ENCODE results near the gene CERT1.
"Not testable (repeated sequence)": the region's sequence is repeated elsewhere in the genome, so short reads cannot be mapped to it uniquely, and the experiment has no call there.

The CERT1 gene

DNA sequence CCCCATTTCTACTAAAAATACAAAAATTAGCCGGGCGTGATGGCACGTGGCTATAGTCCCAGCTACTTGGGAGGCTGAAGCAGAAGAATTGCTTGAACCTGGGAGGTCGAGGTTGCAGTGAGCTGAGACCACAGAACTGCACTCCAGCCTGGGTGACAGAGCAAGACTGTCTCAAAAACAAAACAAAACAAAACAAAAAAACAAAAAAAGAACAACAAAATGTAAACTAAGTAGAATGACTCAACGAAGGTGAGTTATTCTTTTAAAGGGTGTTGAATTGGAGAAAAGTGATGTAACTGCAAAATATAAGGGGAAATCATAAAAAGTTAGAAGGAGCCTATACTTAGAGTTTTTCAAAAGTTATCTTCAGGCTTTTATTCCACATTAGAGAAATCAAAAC, 6.3 kb downstream of the CERT1 start:
- not testable (repeated sequence) for H2AK5ac ChIP-seq (ENCODE audit: low read length, severe bottlenecking); H2BK15ac ChIP-seq (ENCODE audit: low read depth, poor library complexity, severe bottlenecking); H3K14ac ChIP-seq (ENCODE audit: low read length in 2 of 2); H4K8ac ChIP-seq (ENCODE audit: low read length); H3K9me3 ChIP-seq (ENCODE audit: control insufficient read depth, low read length); H2BK12ac ChIP-seq (ENCODE audit: low read length in 2 of 2); H2BK120ac ChIP-seq (ENCODE audit: low read depth, low read length); H3K4me3 ChIP-seq (ENCODE audit: insufficient read depth in 1 of 2, low read depth in 1 of 2, low read length in 2 of 2); H3K4me1 ChIP-seq (ENCODE audit: control insufficient read depth, insufficient read depth, low read depth, low read length); H3K27ac ChIP-seq (ENCODE audit: low read length, poor library complexity, severe bottlenecking); H4K91ac ChIP-seq (ENCODE audit: low read length); H3K9ac ChIP-seq (ENCODE audit: low read length); H3K23ac ChIP-seq (ENCODE audit: low read length in 2 of 2); H3K4ac ChIP-seq (ENCODE audit: low read depth in 1 of 2, low read length in 2 of 2); H3K18ac ChIP-seq (ENCODE audit: low read depth in 1 of 2, low read length in 2 of 2); H3K79me1 ChIP-seq (replicated peaks; ENCODE audit: low read length, poor library complexity, severe bottlenecking); H2BK5ac ChIP-seq (ENCODE audit: low read depth, low read length, poor library complexity, severe bottlenecking); DNase-seq; H3K4me2 ChIP-seq (ENCODE audit: low read length, poor library complexity, severe bottlenecking); H2AFZ ChIP-seq (ENCODE audit: low read depth, low read length); H3K27me3 ChIP-seq (ENCODE audit: control insufficient read depth in 1 of 2, insufficient read depth in 1 of 2, low read length in 2 of 2)
- WGBS: 97% methylated on average over 4 of the region's 5 CpGs
- H3K36me3 ChIP-seq (ENCODE audit: control insufficient read depth in 1 of 2, insufficient read depth in 2 of 2, low read depth in 1 of 2, low read length in 2 of 2): peaks cover 0 to 22% of the 10 kb centered on the region in 2 experiments

DNA sequence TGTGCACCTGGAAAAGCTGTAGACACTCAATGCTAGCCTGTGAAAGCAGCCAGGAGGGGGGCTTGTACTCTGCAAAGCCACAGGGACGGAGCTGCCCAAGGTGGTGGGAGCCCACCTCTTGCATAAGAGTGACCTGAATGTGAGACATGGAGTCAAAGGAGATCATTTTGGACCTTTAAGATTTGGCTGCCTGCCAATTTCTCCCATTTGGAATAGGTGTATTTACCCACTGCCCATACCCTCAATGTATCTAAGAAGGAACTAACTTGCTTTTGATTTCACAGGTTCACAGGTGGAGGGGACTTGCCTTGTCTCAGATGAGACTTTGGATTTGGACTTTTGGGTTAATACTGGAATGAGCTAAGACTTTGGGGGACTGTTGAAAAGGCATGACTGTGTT, 12.6 kb downstream of the CERT1 start:
- H3K23ac ChIP-seq (ENCODE audit: low read length in 2 of 2); H3K4me2 ChIP-seq (ENCODE audit: low read length, poor library complexity, severe bottlenecking); H2AK5ac ChIP-seq (ENCODE audit: low read length, severe bottlenecking); H3K4me3 ChIP-seq (ENCODE audit: insufficient read depth in 1 of 2, low read depth in 1 of 2, low read length in 2 of 2); H3K27me3 ChIP-seq (ENCODE audit: control insufficient read depth in 1 of 2, insufficient read depth in 1 of 2, low read length in 2 of 2); H3K4me1 ChIP-seq (ENCODE audit: control insufficient read depth, insufficient read depth, low read depth, low read length); DNase-seq; H3K14ac ChIP-seq (ENCODE audit: low read length in 2 of 2); H3K4ac ChIP-seq (ENCODE audit: low read depth in 1 of 2, low read length in 2 of 2); H4K91ac ChIP-seq (ENCODE audit: low read length); H2AFZ ChIP-seq (ENCODE audit: low read depth, low read length); H3K9ac ChIP-seq (ENCODE audit: low read length); H3K18ac ChIP-seq (ENCODE audit: low read depth in 1 of 2, low read length in 2 of 2); H3K27ac ChIP-seq (ENCODE audit: low read length, poor library complexity, severe bottlenecking); H2BK5ac ChIP-seq (ENCODE audit: low read depth, low read length, poor library complexity, severe bottlenecking); H2BK12ac ChIP-seq (ENCODE audit: low read length in 2 of 2); H4K8ac ChIP-seq (ENCODE audit: low read length); H2BK15ac ChIP-seq (ENCODE audit: low read depth, poor library complexity, severe bottlenecking); H2BK120ac ChIP-seq (ENCODE audit: low read depth, low read length); H3K9me3 ChIP-seq (ENCODE audit: control insufficient read depth, low read length): not testable (repeated sequence)
- peaks cover 8 to 51% of the 10 kb centered on the region in 2 experiments for H3K36me3 ChIP-seq (ENCODE audit: control insufficient read depth in 1 of 2, insufficient read depth in 2 of 2, low read depth in 1 of 2, low read length in 2 of 2)
- 86% methylated on average over 1 of the region's 1 CpG for WGBS
- peaks cover 23% of the 10 kb centered on the region for H3K79me1 ChIP-seq (replicated peaks; ENCODE audit: low read length, poor library complexity, severe bottlenecking)

DNA sequence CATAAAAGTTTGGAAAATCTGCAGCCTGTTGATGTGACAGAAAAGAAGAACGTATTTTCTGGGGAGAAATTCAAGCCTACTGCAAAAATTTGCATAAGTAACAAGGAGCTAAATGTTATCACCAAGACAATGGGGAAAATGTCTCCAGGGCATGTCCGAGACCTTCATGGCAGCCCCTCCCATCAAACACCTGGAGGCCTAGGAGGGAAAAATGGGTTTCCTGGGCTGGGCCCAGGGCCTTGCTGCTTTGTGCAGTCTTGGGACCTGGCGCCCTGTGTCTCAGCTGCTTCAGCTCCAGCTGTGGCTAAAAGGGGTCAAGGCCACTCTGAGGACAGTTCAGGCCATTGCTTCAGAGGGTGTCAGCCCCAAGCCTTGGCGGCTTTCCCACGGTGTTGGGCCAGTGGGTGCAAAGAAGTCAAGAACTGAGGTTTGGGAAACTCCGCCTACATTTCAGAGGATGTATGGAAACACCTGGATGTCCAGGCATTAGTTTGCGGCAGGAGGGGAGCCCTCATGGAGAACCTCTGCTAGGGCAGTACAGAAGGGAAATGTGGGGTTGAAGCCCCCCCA, 13.1 kb downstream of the CERT1 start:
- Histone ChIP-seq H3K4ac (ENCODE audit: low read depth in 1 of 2, low read length in 2 of 2) (no peak overlapping the region), H3K27me3 (ENCODE audit: control insufficient read depth in 1 of 2, insufficient read depth in 1 of 2, low read length in 2 of 2) (no peaks in the 10 kb centered on the region), H3K4me3 (ENCODE audit: insufficient read depth in 1 of 2, low read depth in 1 of 2, low read length in 2 of 2) (no peak overlapping the region), H2BK120ac (ENCODE audit: low read depth, low read length) (no peak overlapping the region), H2BK5ac (ENCODE audit: low read depth, low read length, poor library complexity, severe bottlenecking) (no peak overlapping the region), H2AK5ac (ENCODE audit: low read length, severe bottlenecking) (no peak overlapping the region), H3K23ac (ENCODE audit: low read length in 2 of 2) (no peak overlapping the region), H2BK15ac (ENCODE audit: low read depth, poor library complexity, severe bottlenecking) (no peak overlapping the region), H3K14ac (ENCODE audit: low read length in 2 of 2) (no peak overlapping the region), H3K36me3 (ENCODE audit: control insufficient read depth in 1 of 2, insufficient read depth in 2 of 2, low read depth in 1 of 2, low read length in 2 of 2) (peaks cover 8 to 54% of the 10 kb centered on the region in 2 experiments), H3K79me1 (replicated peaks; ENCODE audit: low read length, poor library complexity, severe bottlenecking) (peaks cover 23% of the 10 kb centered on the region), H3K9me3 (ENCODE audit: control insufficient read depth, low read length) (no peaks in the 10 kb centered on the region), H3K4me2 (ENCODE audit: low read length, poor library complexity, severe bottlenecking) (no peak overlapping the region), H2BK12ac (ENCODE audit: low read length in 2 of 2) (no peak overlapping the region), H4K8ac (ENCODE audit: low read length) (no peak overlapping the region), H3K18ac (ENCODE audit: low read depth in 1 of 2, low read length in 2 of 2) (no peak overlapping the region), H3K9ac (ENCODE audit: low read length) (no peak overlapping the region), H3K4me1 (ENCODE audit: control insufficient read depth, insufficient read depth, low read depth, low read length) (no peaks in the 10 kb centered on the region), H4K91ac (ENCODE audit: low read length) (no peak overlapping the region), H2AFZ (ENCODE audit: low read depth, low read length) (no peak overlapping the region), H3K27ac (ENCODE audit: low read length, poor library complexity, severe bottlenecking) (no peak overlapping the region)
- no peak for DNase-seq
- over 99% methylated on average over 7 of the region's 7 CpGs for WGBS

DNA sequence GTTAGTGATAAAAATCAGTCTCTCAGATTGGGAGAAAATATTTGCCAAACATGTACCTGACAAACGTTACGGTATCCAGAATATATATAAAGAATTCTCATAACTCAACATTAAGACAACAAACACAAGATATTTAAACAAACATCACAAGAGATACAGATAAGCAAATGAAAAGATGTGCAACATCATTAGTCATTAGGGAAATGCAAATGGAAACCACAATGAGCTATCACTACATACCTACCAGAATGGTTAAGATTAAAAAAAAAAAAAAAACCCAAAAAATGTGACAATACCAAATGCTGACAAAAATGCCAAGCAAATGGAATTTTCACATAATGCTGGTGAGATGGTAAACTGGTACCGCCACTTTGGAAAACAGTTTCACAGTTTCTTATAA, 15.4 kb downstream of the CERT1 start:
- H2BK120ac ChIP-seq (ENCODE audit: low read depth, low read length): no peak overlapping the region
- no peak overlapping the region for H2BK15ac ChIP-seq (ENCODE audit: low read depth, poor library complexity, severe bottlenecking)
- peak; percentile 9 for DNase-seq
- H3K4ac ChIP-seq (ENCODE audit: low read depth in 1 of 2, low read length in 2 of 2): no peak overlapping the region
- H2AFZ ChIP-seq (ENCODE audit: low read depth, low read length): no peak overlapping the region
- no peaks in the 10 kb centered on the region for H3K4me1 ChIP-seq (ENCODE audit: control insufficient read depth, insufficient read depth, low read depth, low read length)
- 100% methylated on average over 1 of the region's 3 CpGs for WGBS
- H3K23ac ChIP-seq (ENCODE audit: low read length in 2 of 2): no peak overlapping the region
- no peak overlapping the region for H3K14ac ChIP-seq (ENCODE audit: low read length in 2 of 2)
- H2BK5ac ChIP-seq (ENCODE audit: low read depth, low read length, poor library complexity, severe bottlenecking): no peak overlapping the region
- H3K18ac ChIP-seq (ENCODE audit: low read depth in 1 of 2, low read length in 2 of 2): no peak overlapping the region
- no peak overlapping the region for H2AK5ac ChIP-seq (ENCODE audit: low read length, severe bottlenecking)
- H3K27ac ChIP-seq (ENCODE audit: low read length, poor library complexity, severe bottlenecking): no peak overlapping the region
- H3K79me1 ChIP-seq (replicated peaks; ENCODE audit: low read length, poor library complexity, severe bottlenecking): peaks cover 27% of the 10 kb centered on the region
- no peak overlapping the region for H4K91ac ChIP-seq (ENCODE audit: low read length)
- H3K9ac ChIP-seq (ENCODE audit: low read length): no peak overlapping the region
- no peak overlapping the region for H2BK12ac ChIP-seq (ENCODE audit: low read length in 2 of 2)
- no peaks in the 10 kb centered on the region for H3K27me3 ChIP-seq (ENCODE audit: control insufficient read depth in 1 of 2, insufficient read depth in 1 of 2, low read length in 2 of 2)
- H3K36me3 ChIP-seq (ENCODE audit: control insufficient read depth in 1 of 2, insufficient read depth in 2 of 2, low read depth in 1 of 2, low read length in 2 of 2): peaks cover 12 to 69% of the 10 kb centered on the region in 2 experiments
- no peaks in the 10 kb centered on the region for H3K9me3 ChIP-seq (ENCODE audit: control insufficient read depth, low read length)
- H4K8ac ChIP-seq (ENCODE audit: low read length): no peak overlapping the region
- no peak overlapping the region for H3K4me3 ChIP-seq (ENCODE audit: insufficient read depth in 1 of 2, low read depth in 1 of 2, low read length in 2 of 2)
- H3K4me2 ChIP-seq (ENCODE audit: low read length, poor library complexity, severe bottlenecking): no peak overlapping the region
